ENCODE data around the gene APLNR. TPM values are rescaled to one million over a fixed set of nuclear protein-coding genes. Genes with fewer than 3 reads are reported as not detected.

Gene APLNR
- total RNA-seq, 5 donors from 2014 or later (not counting 1 experiment from before 2014, with no cell fraction given), result not detected

- 26% methylated on average over 2 of the region's 3 CpGs for WGBS (ENCODE audit: insufficient coverage)
- H3K4me3 Mint-ChIP-seq, result no peak overlapping the region
- ATAC-seq (replicated peaks in 1 of 4) (no peak), DNase-seq (no peak)
- H3K27me3 Mint-ChIP-seq, result peaks cover 57 to 70% of the 10 kb centered on the region in 2 donors
- Histone ChIP-seq H3K36me3 (ENCODE audit: control insufficient read depth in 2 of 2, extremely low read depth in 1 of 2, insufficient read depth in 1 of 2, low read length in 1 of 2) (no peaks in the 10 kb centered on the region), H3K4me3 (ENCODE audit: control insufficient read depth in 1 of 2, extremely low read depth in 1 of 2, low read length in 1 of 2) (no peak overlapping the region), H3K27ac (ENCODE audit: low read length) (no peak overlapping the region), H3K9me3 (no peaks in the 10 kb centered on the region), H3K27me3 (replicated peaks in 1 of 2; ENCODE audit: control insufficient read depth in 2 of 2, extremely low read depth in 1 of 2, insufficient read depth in 2 of 2, low read length in 1 of 2) (peaks cover 8 to 44% of the 10 kb centered on the region in 2 experiments), H3K4me1 (ENCODE audit: control insufficient read depth in 1 of 2, extremely low read depth in 1 of 2, insufficient read depth in 2 of 2, low read length in 2 of 2) (no peaks in the 10 kb centered on the region)
- H3K36me3 Mint-ChIP-seq, result no peaks in the 10 kb centered on the region
- no peaks in the 10 kb centered on the region for H3K9me3 Mint-ChIP-seq
- POLR2A ChIA-PET, result no interaction called here
- peaks cover 0 to 13% (median 0%) of the 10 kb centered on the region in 3 donors for H3K4me1 Mint-ChIP-seq
- CTCF ChIA-PET, result no interaction called here
- no peak overlapping the region for H3K27ac Mint-ChIP-seq
These were observed 5.4 kb downstream of the APLNR start for GRCh38 chr11:57231539-57232253.

GRCh38 chr11:57230791-57231538 lies 6.1 kb downstream of the APLNR start:
- Histone ChIP-seq H3K36me3 (ENCODE audit: control insufficient read depth in 2 of 2, extremely low read depth in 1 of 2, insufficient read depth in 1 of 2, low read length in 1 of 2) (no peaks in the 10 kb centered on the region), H3K27me3 (replicated peaks in 1 of 2; ENCODE audit: control insufficient read depth in 2 of 2, extremely low read depth in 1 of 2, insufficient read depth in 2 of 2, low read length in 1 of 2) (peaks cover 8 to 38% of the 10 kb centered on the region in 2 experiments), H3K4me1 (ENCODE audit: control insufficient read depth in 1 of 2, extremely low read depth in 1 of 2, insufficient read depth in 2 of 2, low read length in 2 of 2) (no peaks in the 10 kb centered on the region), H3K9me3 (no peaks in the 10 kb centered on the region), H3K27ac (ENCODE audit: low read length) (no peak overlapping the region), H3K4me3 (ENCODE audit: control insufficient read depth in 1 of 2, extremely low read depth in 1 of 2, low read length in 1 of 2) (no peak overlapping the region)
- 8% methylated on average over 11 of the region's 18 CpGs for WGBS (ENCODE audit: insufficient coverage)
- Mint-ChIP-seq H3K27ac (no peak overlapping the region), H3K4me3 (no peak overlapping the region), H3K36me3 (no peaks in the 10 kb centered on the region), H3K4me1 (peaks cover 0 to 13% (median 0%) of the 10 kb centered on the region in 3 donors), H3K27me3 (peaks cover 55 to 62% of the 10 kb centered on the region in 2 donors), H3K9me3 (no peaks in the 10 kb centered on the region)
- POLR2A ChIA-PET, result no interaction called here
- no peak for DNase-seq
- no peak for ATAC-seq (replicated peaks in 1 of 4)
- CTCF ChIA-PET, result no interaction called here

DNA sequence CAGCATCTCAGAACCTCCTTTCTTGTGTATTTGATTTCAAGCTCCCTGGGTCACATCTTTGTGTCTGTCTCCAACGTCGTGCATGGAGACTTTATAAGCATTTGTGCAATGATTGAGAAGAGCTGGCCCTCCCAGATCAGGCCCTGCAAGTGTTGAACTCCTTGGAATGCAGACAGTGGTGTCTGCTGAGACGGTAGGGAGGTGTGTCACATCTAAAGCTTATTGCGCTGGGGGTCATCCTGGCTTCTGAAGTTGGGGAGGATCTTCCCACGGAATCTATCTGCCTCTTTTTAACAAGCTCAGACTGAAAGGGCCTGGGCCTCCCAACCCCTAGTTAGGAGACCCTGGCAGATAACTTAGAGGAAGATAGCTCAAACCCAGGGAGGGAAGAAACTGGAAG lies 6.7 kb downstream of the APLNR start:
- no peaks in the 10 kb centered on the region for H3K4me1 ChIP-seq (ENCODE audit: control insufficient read depth in 1 of 2, extremely low read depth in 1 of 2, insufficient read depth in 2 of 2, low read length in 2 of 2)
- H3K9me3 ChIP-seq, result no peaks in the 10 kb centered on the region
- Mint-ChIP-seq H3K27ac (no peak overlapping the region), H3K4me3 (no peak overlapping the region), H3K36me3 (no peaks in the 10 kb centered on the region), H3K27me3 (peaks cover 48 to 56% of the 10 kb centered on the region in 2 donors), H3K9me3 (no peaks in the 10 kb centered on the region), H3K4me1 (peaks cover 0 to 13% (median 0%) of the 10 kb centered on the region in 3 donors)
- ChIA-PET CTCF (no interaction called here), POLR2A (interaction anchor here in 1 of 2 donors (0.6 kb wide), 1 partner anchor 1126 kb away, joined by 4 read pairs; no protein-coding TSS in a partner anchor)
- no peak overlapping the region for H3K4me3 ChIP-seq (ENCODE audit: control insufficient read depth in 1 of 2, extremely low read depth in 1 of 2, low read length in 1 of 2)
- peaks cover 8 to 33% of the 10 kb centered on the region in 2 experiments for H3K27me3 ChIP-seq (replicated peaks in 1 of 2; ENCODE audit: control insufficient read depth in 2 of 2, extremely low read depth in 1 of 2, insufficient read depth in 2 of 2, low read length in 1 of 2)
- DNase-seq (no peak), ATAC-seq (replicated peaks in 1 of 4) (no peak)
- no peaks in the 10 kb centered on the region for H3K36me3 ChIP-seq (ENCODE audit: control insufficient read depth in 2 of 2, extremely low read depth in 1 of 2, insufficient read depth in 1 of 2, low read length in 1 of 2)
- 42% methylated on average over 4 of the region's 5 CpGs for WGBS (ENCODE audit: insufficient coverage)
- no peak overlapping the region for H3K27ac ChIP-seq (ENCODE audit: low read length)

GRCh38 chr11:57228600-57228999 lies 8.4 kb downstream of the APLNR start:
- Histone ChIP-seq H3K36me3 (ENCODE audit: control insufficient read depth in 2 of 2, extremely low read depth in 1 of 2, insufficient read depth in 1 of 2, low read length in 1 of 2) (no peaks in the 10 kb centered on the region), H3K4me3 (ENCODE audit: control insufficient read depth in 1 of 2, extremely low read depth in 1 of 2, low read length in 1 of 2) (no peak overlapping the region), H3K27me3 (replicated peaks in 1 of 2; ENCODE audit: control insufficient read depth in 2 of 2, extremely low read depth in 1 of 2, insufficient read depth in 2 of 2, low read length in 1 of 2) (peaks cover 6 to 16% of the 10 kb centered on the region in 2 experiments), H3K27ac (ENCODE audit: low read length) (no peak overlapping the region), H3K9me3 (no peaks in the 10 kb centered on the region), H3K4me1 (ENCODE audit: control insufficient read depth in 1 of 2, extremely low read depth in 1 of 2, insufficient read depth in 2 of 2, low read length in 2 of 2) (no peaks in the 10 kb centered on the region)
- ChIA-PET CTCF (no interaction called here), POLR2A (no interaction called here)
- peaks cover 33 to 40% of the 10 kb centered on the region in 2 donors for H3K27me3 Mint-ChIP-seq
- ATAC-seq (replicated peaks in 1 of 4) (no peak), DNase-seq (no peak)
- 39% methylated on average over 2 of the region's 3 CpGs for WGBS (ENCODE audit: insufficient coverage)
- no peak overlapping the region for H3K27ac Mint-ChIP-seq
- no peaks in the 10 kb centered on the region for H3K36me3 Mint-ChIP-seq
- peaks cover 0 to 13% (median 0%) of the 10 kb centered on the region in 3 donors for H3K4me1 Mint-ChIP-seq
- H3K9me3 Mint-ChIP-seq, result no peaks in the 10 kb centered on the region
- H3K4me3 Mint-ChIP-seq, result no peak overlapping the region

- no peak for ATAC-seq (replicated peaks in 1 of 4)
- no peaks in the 10 kb centered on the region for H3K36me3 ChIP-seq (ENCODE audit: control insufficient read depth in 2 of 2, extremely low read depth in 1 of 2, insufficient read depth in 1 of 2, low read length in 1 of 2)
- Mint-ChIP-seq H3K27ac (no peak overlapping the region), H3K9me3 (no peaks in the 10 kb centered on the region), H3K27me3 (peaks cover 7% of the 10 kb centered on the region in 2 donors), H3K4me1 (no peaks in the 10 kb centered on the region), H3K4me3 (no peak overlapping the region), H3K36me3 (no peaks in the 10 kb centered on the region)
- DNase-seq, result no peak
- ChIA-PET CTCF (no interaction called here), POLR2A (no interaction called here)
- no peak overlapping the region for H3K27ac ChIP-seq (ENCODE audit: low read length)
- no peak overlapping the region for H3K4me3 ChIP-seq (ENCODE audit: control insufficient read depth in 1 of 2, extremely low read depth in 1 of 2, low read length in 1 of 2)
- H3K4me1 ChIP-seq (ENCODE audit: control insufficient read depth in 1 of 2, extremely low read depth in 1 of 2, insufficient read depth in 2 of 2, low read length in 2 of 2), result no peaks in the 10 kb centered on the region
- H3K9me3 ChIP-seq, result no peaks in the 10 kb centered on the region
- peaks cover 0 to 2% of the 10 kb centered on the region in 2 experiments for H3K27me3 ChIP-seq (replicated peaks in 1 of 2; ENCODE audit: control insufficient read depth in 2 of 2, extremely low read depth in 1 of 2, insufficient read depth in 2 of 2, low read length in 1 of 2)
These were observed 12.5 kb downstream of the APLNR start for GRCh38 chr11:57224537-57224936.

DNA sequence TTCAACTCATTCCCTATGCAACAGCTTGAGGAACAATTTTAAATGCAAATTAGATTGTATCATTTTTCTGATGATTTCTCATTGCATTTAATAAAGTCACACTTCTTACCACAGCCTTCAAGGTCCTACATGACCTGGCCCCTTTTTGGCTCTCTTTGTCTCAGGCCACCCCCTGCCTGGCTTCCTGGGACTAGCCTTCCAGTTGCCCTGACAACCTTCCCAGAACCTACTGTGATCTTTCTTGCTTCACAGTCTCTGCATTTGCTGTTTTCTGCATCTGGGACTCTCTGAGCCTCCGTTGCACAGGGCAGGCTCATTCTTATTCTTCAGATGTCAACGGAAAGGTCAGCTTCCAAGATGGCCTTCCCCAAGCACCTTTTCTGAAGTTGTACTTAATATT lies 12.9 kb downstream of the APLNR start:
- no peaks in the 10 kb centered on the region for H3K9me3 ChIP-seq
- Mint-ChIP-seq H3K27me3 (peaks cover 5 to 8% of the 10 kb centered on the region in 2 donors), H3K4me3 (no peak overlapping the region), H3K27ac (no peak overlapping the region), H3K9me3 (no peaks in the 10 kb centered on the region), H3K36me3 (no peaks in the 10 kb centered on the region), H3K4me1 (no peaks in the 10 kb centered on the region)
- DNase-seq (no peak), ATAC-seq (replicated peaks in 1 of 4) (no peak)
- ChIA-PET POLR2A (no interaction called here), CTCF (no interaction called here)
- H3K27ac ChIP-seq (ENCODE audit: low read length), result no peak overlapping the region
- H3K27me3 ChIP-seq (replicated peaks in 1 of 2; ENCODE audit: control insufficient read depth in 2 of 2, extremely low read depth in 1 of 2, insufficient read depth in 2 of 2, low read length in 1 of 2), result peaks cover 0 to 6% of the 10 kb centered on the region in 2 experiments
- no peak overlapping the region for H3K4me3 ChIP-seq (ENCODE audit: control insufficient read depth in 1 of 2, extremely low read depth in 1 of 2, low read length in 1 of 2)
- H3K36me3 ChIP-seq (ENCODE audit: control insufficient read depth in 2 of 2, extremely low read depth in 1 of 2, insufficient read depth in 1 of 2, low read length in 1 of 2), result no peaks in the 10 kb centered on the region
- 80% methylated on average over 1 of the region's 2 CpGs for WGBS (ENCODE audit: insufficient coverage)
- H3K4me1 ChIP-seq (ENCODE audit: control insufficient read depth in 1 of 2, extremely low read depth in 1 of 2, insufficient read depth in 2 of 2, low read length in 2 of 2), result no peaks in the 10 kb centered on the region

Data from T-cell (primary cell).